ENCODE results near the gene LAMTOR3. TPM values are rescaled to one million over a fixed set of nuclear protein-coding genes. Genes with fewer than 3 reads are reported as not detected.

LAMTOR3 gene
- total RNA-seq, 1 experiment from 2014 or later, result 21.2 TPM

GRCh38 chr4:99921174-99921573 is 26.9 kb upstream of the LAMTOR3 start (continued):
- TF ChIP-seq, protein P1, sequence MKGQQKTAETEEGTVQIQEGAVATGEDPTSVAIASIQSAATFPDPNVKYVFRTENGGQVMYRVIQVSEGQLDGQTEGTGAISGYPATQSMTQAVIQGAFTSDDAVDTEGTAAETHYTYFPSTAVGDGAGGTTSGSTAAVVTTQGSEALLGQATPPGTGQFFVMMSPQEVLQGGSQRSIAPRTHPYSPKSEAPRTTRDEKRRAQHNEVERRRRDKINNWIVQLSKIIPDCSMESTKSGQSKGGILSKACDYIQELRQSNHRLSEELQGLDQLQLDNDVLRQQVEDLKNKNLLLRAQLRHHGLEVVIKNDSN (CRISPR knock-in tag; IDR thresholded peaks at IDR 0.05), result no peak
- TF ChIP-seq IRF1 (CRISPR knock-in tag; IDR thresholded peaks at IDR 0.05) (no peak), ETV6 (CRISPR knock-in tag; IDR thresholded peaks at IDR 0.05) (no peak), EMX1 (CRISPR knock-in tag; IDR thresholded peaks at IDR 0.05) (no peak), SOX15 (CRISPR knock-in tag; IDR thresholded peaks at IDR 0.05) (no peak)
- TF ChIP-seq, protein P2, sequence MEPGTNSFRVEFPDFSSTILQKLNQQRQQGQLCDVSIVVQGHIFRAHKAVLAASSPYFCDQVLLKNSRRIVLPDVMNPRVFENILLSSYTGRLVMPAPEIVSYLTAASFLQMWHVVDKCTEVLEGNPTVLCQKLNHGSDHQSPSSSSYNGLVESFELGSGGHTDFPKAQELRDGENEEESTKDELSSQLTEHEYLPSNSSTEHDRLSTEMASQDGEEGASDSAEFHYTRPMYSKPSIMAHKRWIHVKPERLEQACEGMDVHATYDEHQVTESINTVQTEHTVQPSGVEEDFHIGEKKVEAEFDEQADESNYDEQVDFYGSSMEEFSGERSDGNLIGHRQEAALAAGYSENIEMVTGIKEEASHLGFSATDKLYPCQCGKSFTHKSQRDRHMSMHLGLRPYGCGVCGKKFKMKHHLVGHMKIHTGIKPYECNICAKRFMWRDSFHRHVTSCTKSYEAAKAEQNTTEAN (CRISPR knock-in tag; IDR thresholded peaks at IDR 0.05), result no peak
- TF ChIP-seq, protein P3, sequence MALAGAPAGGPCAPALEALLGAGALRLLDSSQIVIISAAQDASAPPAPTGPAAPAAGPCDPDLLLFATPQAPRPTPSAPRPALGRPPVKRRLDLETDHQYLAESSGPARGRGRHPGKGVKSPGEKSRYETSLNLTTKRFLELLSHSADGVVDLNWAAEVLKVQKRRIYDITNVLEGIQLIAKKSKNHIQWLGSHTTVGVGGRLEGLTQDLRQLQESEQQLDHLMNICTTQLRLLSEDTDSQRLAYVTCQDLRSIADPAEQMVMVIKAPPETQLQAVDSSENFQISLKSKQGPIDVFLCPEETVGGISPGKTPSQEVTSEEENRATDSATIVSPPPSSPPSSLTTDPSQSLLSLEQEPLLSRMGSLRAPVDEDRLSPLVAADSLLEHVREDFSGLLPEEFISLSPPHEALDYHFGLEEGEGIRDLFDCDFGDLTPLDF (CRISPR knock-in tag; IDR thresholded peaks at IDR 0.05), result no peak

DNA sequence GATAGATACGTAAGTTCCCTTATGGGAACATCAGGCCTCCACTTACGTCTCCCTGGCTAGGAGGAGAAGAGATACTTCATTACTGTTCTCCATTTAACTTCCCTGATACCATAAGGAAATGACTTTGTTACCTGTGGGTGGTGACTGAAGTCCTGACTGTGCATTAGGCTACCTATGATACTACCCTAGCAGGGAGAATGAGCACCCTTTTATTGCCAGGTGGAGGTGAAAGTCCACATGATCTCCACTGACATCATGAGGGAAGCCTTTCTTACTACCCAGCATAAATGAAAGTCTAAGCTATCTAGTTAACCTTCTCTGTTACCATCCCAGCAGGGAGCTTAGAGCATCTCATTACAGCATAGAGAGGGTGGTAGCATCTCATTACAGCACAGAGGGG is 24.4 kb upstream of the LAMTOR3 start:
- POLR2A ChIA-PET, result no interaction called here
- no peak overlapping the region for H3K4me3 Mint-ChIP-seq
- no peak overlapping the region for H3K27ac Mint-ChIP-seq
- CTCF ChIA-PET, result no interaction called here
- no peak for TF ChIP-seq KAT7 (CRISPR knock-in tag; IDR thresholded peaks at IDR 0.05; ENCODE audit: borderline replicate concordance)
- no peak for DNase-seq (ENCODE audit: low spot score)
- H3K9me3 Mint-ChIP-seq, result 0 out of 2 replicates have a peak, but pooled peaks cover 4% of the 10 kb centered on the region
- no peaks in the 10 kb centered on the region for H3K4me1 Mint-ChIP-seq
- no peaks in the 10 kb centered on the region for H3K27me3 Mint-ChIP-seq (ENCODE audit: low read depth)
- H3K36me3 Mint-ChIP-seq, result peaks cover 34% of the 10 kb centered on the region
- no peak for ATAC-seq

- no peaks in the 10 kb centered on the region for H3K27me3 Mint-ChIP-seq (ENCODE audit: low read depth)
- POLR2A ChIA-PET, result no interaction called here
- CTCF ChIA-PET, result no interaction called here
- TF ChIP-seq TEAD1 (CRISPR knock-in tag; IDR thresholded peaks at IDR 0.05), result no peak
- no peak for TF ChIP-seq MLX (CRISPR knock-in tag; IDR thresholded peaks at IDR 0.05)
- TF ChIP-seq ARID4B (CRISPR knock-in tag; IDR thresholded peaks at IDR 0.05; ENCODE audit: borderline replicate concordance), result no peak
- TF ChIP-seq SMAD3 (CRISPR knock-in tag; IDR thresholded peaks at IDR 0.05; ENCODE audit: borderline replicate concordance), result no peak
- no peak for TF ChIP-seq ZNF121 (CRISPR knock-in tag; IDR thresholded peaks at IDR 0.05)
- no peak for TF ChIP-seq FOXK1 (CRISPR knock-in tag; IDR thresholded peaks at IDR 0.05)
- no peak for TF ChIP-seq KAT7 (CRISPR knock-in tag; IDR thresholded peaks at IDR 0.05; ENCODE audit: borderline replicate concordance)
- no peak for TF ChIP-seq ZNF396 (CRISPR knock-in tag; IDR thresholded peaks at IDR 0.05; ENCODE audit: borderline replicate concordance)
- no peak for TF ChIP-seq TCF7 (CRISPR knock-in tag; IDR thresholded peaks at IDR 0.05; ENCODE audit: low read depth)
- no peak for TF ChIP-seq IRF1 (CRISPR knock-in tag; IDR thresholded peaks at IDR 0.05)
- 0 out of 2 replicates have a peak, but pooled peaks cover 4% of the 10 kb centered on the region for H3K9me3 Mint-ChIP-seq
- DNase-seq (ENCODE audit: low spot score), result no peak
- ATAC-seq, result no peak
- H3K27ac Mint-ChIP-seq, result no peak overlapping the region
- H3K4me1 Mint-ChIP-seq, result no peaks in the 10 kb centered on the region
- H3K4me3 Mint-ChIP-seq, result no peak overlapping the region
- peaks cover 34% of the 10 kb centered on the region for H3K36me3 Mint-ChIP-seq
These were observed 23.3 kb upstream of the LAMTOR3 start for GRCh38 chr4:99917575-99917974.
